C1 segment of cervical spinal cord (tissue), 14 donors: ENCODE data around the gene DNMT3L.
"Not testable (repeated sequence)": the region's sequence is repeated elsewhere in the genome, so short reads cannot be mapped to it uniquely, and the experiment has no call there.

Experiments used
- DNase-seq, 14 donors: peaks; one replicate each; lab custom pipeline; 2025; lab: John Stamatoyannopoulos, UW

Gene DNMT3L

GRCh38 chr21:44295163-44295573 lies 33.5 kb upstream of the DNMT3L start:
- DNase-seq, result no peak

- DNase-seq, result peak in 1 of 14 donors; percentile 27
These were observed 32.9 kb upstream of the DNMT3L start for GRCh38 chr21:44294391-44295162.

GRCh38 chr21:44293551-44294231 lies 32.0 kb upstream of the DNMT3L start:
- DNase-seq, result no peak

DNA sequence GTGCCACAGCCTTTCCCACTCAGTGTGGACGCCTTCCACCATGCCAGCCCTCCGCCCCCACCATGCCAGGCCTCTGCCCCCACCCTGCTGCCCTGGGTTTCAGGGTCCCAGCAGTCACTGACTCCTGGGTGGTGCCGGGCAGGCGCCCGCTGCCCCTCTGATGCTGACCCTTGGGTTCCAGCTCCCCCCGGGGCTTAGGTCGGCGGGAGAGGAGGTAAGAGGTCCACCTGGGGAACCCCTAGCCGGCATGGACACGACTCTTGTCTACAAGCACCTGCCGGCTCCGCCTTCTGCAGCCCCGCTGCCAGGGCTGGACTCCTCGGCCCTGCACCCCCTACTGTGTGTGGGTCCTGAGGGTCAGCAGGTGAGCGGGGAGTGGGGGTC lies 31.1 kb upstream of the DNMT3L start:
- DNase-seq, result no peak

DNA sequence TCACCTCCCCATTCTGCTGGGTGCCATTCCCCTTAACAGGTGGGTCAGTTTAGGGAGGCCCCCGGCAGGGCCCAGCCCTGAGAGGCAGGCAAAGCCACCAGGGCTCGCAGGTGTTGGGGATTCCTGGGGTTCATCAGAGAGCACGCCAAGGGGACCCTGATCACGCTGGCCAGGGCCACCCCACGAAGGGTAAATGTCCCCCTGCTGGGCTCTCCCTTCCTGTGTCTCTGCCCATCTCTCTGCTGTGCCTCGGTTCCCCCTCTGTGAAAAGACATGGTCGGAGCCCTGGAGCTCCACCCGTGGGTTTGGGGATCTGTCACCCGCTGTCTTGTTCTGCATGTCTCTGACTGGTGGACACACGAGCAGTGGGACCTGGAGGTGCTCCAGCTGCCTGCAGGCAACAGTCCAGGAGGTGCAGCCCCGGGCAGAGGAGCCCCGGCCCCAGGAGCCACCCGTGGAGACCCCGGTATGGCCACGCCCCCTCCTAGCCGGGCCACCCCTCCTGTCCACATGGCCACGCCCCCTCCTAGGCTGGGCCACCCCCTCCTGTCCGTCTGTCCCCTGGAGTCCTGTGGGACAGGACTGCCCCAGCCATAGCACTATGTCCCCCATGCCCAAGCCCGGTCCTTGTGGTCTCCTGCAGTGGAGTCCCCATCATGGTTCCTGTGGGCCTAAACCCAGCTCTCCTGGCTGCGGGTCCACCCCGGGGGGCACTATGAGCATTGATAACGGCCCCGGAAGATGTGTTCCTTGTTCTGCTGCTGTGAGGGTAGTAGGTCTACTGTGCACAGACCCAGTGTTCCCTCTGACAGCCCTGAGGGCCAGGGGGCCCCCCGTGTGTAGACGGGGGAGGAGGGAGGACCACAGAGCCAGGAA lies 30.5 kb upstream of the DNMT3L start:
- DNase-seq, result no peak

- no peak for DNase-seq
These were observed 29.6 kb upstream of the DNMT3L start for GRCh38 chr21:44291078-44291935.

GRCh38 chr21:44290327-44291077 lies 28.8 kb upstream of the DNMT3L start:
- no peak for DNase-seq

GRCh38 chr21:44289381-44290010 lies 27.8 kb upstream of the DNMT3L start:
- DNase-seq, result no peak

DNA sequence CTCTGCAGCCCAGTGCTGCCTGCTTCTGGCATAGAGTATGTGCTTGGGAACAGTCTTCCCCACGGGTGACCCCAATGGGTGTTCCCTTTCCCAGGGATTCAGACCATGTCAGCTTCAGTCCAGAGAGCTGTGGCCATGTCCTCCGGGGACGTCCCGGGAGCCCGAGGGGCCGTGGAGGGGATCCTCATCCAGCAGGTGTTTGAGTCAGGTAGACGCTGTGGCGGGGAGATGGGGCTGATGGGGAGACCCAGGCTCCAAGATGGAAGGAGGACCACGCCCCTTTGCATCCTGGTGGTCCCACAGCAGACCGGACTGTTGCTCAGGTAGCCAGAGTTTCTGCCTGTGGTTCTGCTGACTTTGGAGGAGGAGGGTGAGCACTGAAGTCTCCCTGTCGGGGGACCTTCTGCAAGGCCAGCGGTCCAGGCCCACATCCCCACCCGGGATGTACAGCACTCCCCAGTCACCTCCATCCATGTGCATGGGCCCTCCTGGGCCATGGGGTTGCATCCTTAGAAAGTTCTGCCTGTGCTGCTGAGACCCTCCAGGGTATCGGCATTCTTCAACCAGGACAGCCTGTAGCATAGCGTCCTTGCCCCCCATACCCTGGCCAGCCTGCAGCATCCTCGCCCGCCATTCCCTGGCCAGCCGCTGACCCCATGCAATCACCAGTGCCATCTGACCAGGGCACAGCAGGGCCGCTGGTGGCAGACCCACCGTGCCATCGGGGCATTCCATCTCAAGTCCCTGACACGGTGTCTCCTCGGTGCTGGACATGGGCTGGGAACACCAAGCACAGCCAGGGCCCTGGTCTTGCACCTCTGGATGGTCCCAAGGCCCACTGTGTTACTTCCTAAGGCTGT lies 26.8 kb upstream of the DNMT3L start:
- DNase-seq, result no peak

GRCh38 chr21:44286716-44287632 lies 25.3 kb upstream of the DNMT3L start:
- DNase-seq, result no peak

- no peak for DNase-seq
These were observed 24.5 kb upstream of the DNMT3L start for GRCh38 chr21:44286086-44286715.

DNA sequence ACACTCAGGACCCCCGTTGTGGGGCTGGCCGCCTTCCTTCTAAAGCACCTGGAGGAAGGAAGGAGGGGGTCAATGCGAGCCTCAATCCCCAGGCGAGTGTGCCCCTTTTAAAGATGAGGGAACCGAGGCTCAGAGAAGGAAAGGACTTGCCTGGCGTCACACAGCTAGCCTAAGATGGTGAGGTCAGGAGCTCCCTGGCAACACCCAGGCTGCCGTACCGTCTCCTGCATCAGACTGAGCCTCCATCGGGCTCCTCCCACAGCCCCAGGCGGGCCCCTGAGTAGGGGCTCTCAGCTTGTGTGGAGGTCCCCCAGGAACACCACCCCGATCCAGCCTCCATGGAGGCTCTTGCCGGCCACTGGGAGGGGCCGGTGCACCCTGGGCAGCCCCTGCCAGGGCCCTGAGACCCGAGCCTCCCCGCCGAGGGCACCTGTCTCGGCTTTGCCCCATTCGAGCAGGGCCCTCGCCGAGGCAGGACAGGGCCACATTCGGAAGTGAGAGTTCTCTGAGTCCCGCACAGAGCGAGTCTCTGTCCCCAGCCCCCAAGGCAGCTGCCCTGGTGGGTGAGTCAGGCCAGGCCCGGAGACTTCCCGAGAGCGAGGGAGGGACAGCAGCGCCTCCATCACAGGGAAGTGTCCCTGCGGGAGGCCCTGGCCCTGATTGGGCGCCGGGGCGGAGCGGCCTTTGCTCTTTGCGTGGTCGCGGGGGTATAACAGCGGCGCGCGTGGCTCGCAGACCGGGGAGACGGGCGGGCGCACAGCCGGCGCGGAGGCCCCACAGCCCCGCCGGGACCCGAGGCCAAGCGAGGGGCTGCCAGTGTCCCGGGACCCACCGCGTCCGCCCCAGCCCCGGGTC lies 23.7 kb upstream of the DNMT3L start, which contains the start of gene AIRE:
TSS of gene AIRE (plus strand) at position 739 of the 855 bp plus-strand sequence. CDS start 131 bp downstream, outside the sequence.
- DNase-seq, result peak in 1 of 14 donors; percentile 35

GRCh38 chr21:44283948-44284347 lies 22.3 kb upstream of the DNMT3L start:
- DNase-seq, result no peak

- DNase-seq, result not testable (repeated sequence)
These were observed 21.6 kb upstream of the DNMT3L start for GRCh38 chr21:44283211-44283785.

DNA sequence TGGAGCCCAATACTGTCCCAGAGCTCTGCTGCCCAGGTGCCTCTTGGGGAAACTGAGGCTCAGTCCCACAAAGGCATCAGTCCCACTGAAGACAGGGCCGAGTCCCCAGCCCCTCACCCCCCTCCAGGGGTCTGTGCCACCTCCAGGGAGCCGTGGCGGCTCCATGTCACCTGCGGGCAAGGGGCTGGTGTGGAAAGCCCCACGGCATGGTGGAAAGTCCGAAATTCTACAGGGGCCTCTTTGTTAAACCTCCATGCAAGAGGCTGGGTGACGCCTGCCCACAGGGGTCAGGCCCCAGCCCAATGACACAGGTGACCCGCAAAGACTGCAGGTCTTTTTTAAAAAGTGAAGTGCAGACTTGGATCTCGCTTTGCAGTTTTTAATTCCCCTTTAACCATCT lies 20.7 kb upstream of the DNMT3L start:
- no peak for DNase-seq

DNA sequence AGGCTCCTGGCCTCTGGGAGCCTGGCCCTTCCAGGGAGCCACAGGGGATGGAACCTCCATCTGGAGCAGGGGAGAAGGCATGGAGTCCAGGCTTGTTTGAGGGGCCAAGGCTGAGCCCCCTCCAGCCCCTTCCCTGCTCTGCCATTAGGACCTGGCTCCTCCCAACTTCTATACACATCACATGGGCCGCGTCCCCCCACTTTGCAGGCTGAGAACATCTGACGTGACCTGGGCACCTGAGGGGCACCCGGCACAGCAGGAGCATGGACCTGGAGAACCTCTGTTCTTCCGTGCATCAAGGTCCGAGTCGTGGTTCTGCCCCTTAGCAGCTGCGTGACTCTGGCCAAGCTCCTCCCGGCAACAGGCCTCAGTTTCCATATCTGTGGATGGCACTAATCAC lies 20.1 kb upstream of the DNMT3L start:
- DNase-seq, result no peak
